GM13977 (cell line): ENCODE measurements around the gene RAD51B.

Experiments used
- DNase-seq: peaks from one replicate; pipeline ENCODE4 v3.0.0; 2012; ENCODE audit warnings: low spot score
- CTCF ChIP-seq: IDR thresholded peaks from 2 replicates; pipeline ENCODE4 v1.5.1; 2012; ENCODE audit warnings: mild to moderate bottlenecking, control low read depth; ENCODE audit not compliant: insufficient read depth; ENCODE audit errors: extremely low read depth, missing control alignments
- in situ Hi-C: fragments of 300-500 bp; cut with MboI; formaldehyde crosslinking; loops from one replicate; pipeline ENCODE4 v1.12.0; 2022; ENCODE audit warnings: low sequenced_read_pairs, low pct_unique_long_range_greater_than_20kb, mixed read lengths, inconsistent platforms; ENCODE audit not compliant: unreplicated experiment

Gene RAD51B

GRCh38 chr14:68637106-68638021, 817.8 kb downstream of the RAD51B start:
- no peak for DNase-seq
- in situ Hi-C loops: no loop called here
- no peak for TF ChIP-seq CTCF

- no peak for DNase-seq
- no peak for TF ChIP-seq CTCF
- in situ Hi-C loops: no loop called here
These were observed 818.8 kb downstream of the RAD51B start for GRCh38 chr14:68638141-68638999.

- no peak for TF ChIP-seq CTCF
- in situ Hi-C loops: no loop called here
- no peak for DNase-seq
These were observed 819.6 kb downstream of the RAD51B start for GRCh38 chr14:68639000-68639757.

GRCh38 chr14:68639758-68640574, 820.4 kb downstream of the RAD51B start:
- no peak for TF ChIP-seq CTCF
- DNase-seq: no peak
- in situ Hi-C loops: no loop called here

- no peak for TF ChIP-seq CTCF
These were observed 824.1 kb downstream of the RAD51B start for GRCh38 chr14:68643673-68644072.

GRCh38 chr14:68644101-68644500, 824.5 kb downstream of the RAD51B start:
- in situ Hi-C loops: no loop called here
- TF ChIP-seq CTCF: no peak
- no peak for DNase-seq

More at GRCh38 chr14:68643673-68644072, 824.1 kb downstream of the RAD51B start:
- DNase-seq: no peak
- in situ Hi-C loops: no loop called here
